Measurements from ENCODE around the gene RTN4RL2. TPM values are rescaled to one million over a fixed set of nuclear protein-coding genes. Genes with fewer than 3 reads are reported as not detected.

RTN4RL2 gene
- total RNA-seq, 6 donors from 2014 or later = 1.1 to 4.1 (median 2.0) TPM; not detected in 1

- 9 to 19% methylated on average over 15 to 21 of the region's 27 CpGs for WGBS, 2 donors
- DNase-seq (peak in 1 of 2 donors; percentile 68), ATAC-seq (ENCODE audit: low FRiP score in 2 of 2) (peak; percentile 66 to 76)
- no peaks in the 10 kb centered on the region for H3K9me3 ChIP-seq
- H3K27me3 ChIP-seq = peaks cover 0 to 9% (median 0%) of the 10 kb centered on the region in 4 donors
- H3K36me3 ChIP-seq = no peaks in the 10 kb centered on the region
- peaks cover 17 to 30% (median 19%) of the 10 kb centered on the region in 4 donors for H3K4me1 ChIP-seq
- no peak for TF ChIP-seq EP300 (IDR thresholded peaks at IDR 0.05)
- TF ChIP-seq POLR2A (IDR thresholded peaks at IDR 0.05) = peak in 1 of 4 donors; percentile 32
- TF ChIP-seq, protein P1, sequence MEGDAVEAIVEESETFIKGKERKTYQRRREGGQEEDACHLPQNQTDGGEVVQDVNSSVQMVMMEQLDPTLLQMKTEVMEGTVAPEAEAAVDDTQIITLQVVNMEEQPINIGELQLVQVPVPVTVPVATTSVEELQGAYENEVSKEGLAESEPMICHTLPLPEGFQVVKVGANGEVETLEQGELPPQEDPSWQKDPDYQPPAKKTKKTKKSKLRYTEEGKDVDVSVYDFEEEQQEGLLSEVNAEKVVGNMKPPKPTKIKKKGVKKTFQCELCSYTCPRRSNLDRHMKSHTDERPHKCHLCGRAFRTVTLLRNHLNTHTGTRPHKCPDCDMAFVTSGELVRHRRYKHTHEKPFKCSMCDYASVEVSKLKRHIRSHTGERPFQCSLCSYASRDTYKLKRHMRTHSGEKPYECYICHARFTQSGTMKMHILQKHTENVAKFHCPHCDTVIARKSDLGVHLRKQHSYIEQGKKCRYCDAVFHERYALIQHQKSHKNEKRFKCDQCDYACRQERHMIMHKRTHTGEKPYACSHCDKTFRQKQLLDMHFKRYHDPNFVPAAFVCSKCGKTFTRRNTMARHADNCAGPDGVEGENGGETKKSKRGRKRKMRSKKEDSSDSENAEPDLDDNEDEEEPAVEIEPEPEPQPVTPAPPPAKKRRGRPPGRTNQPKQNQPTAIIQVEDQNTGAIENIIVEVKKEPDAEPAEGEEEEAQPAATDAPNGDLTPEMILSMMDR (IDR thresholded peaks at IDR 0.05) = peak; percentile 39 to 54 (median 46)
- peak overlapping the region; percentile 31 to 57 (median 48) for H3K4me3 ChIP-seq
- peak overlapping the region in 3 of 4 donors; percentile 0 to 67 (median 7) for H3K27ac ChIP-seq
Measured at GRCh38 chr11:57476757-57477506, 16.6 kb downstream of the RTN4RL2 start.

DNA sequence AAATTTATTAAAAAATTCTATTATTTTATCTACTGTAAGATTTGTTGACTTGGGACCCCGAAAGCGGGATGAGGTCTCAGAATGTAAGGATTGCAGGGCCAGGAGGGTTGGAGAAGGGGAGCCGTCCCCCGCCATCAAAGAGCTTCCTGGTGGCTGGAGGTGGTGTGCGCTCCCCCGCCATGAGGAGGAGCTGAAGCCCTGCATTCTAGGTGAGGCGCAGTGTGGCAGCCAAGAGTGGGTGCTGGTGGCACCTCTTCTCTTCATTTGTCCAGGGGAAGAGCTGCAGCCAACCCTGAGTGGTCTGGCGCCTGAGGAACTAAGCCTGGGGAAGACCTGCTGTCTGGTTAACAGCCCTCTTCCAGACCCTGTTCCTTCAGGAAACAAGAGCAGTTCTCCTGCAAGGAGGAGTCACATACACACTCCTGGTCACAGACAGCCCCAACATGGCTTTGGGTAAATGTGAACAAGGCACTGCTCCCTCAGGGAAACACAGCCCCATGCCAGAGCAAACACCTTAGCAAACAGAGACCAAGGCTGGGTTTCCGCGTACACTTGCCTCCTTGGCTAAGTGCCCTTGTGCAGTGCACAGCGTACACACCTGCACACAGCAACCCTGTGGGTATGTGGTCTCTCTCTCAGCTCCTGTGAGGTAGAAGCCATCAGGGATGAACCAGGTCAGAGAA lies 17.3 kb downstream of the RTN4RL2 start:
- ATAC-seq (ENCODE audit: low FRiP score in 2 of 2) (peak; percentile 7 to 34), DNase-seq (peak in 1 of 2 donors; percentile 58)
- H3K9me3 ChIP-seq = no peaks in the 10 kb centered on the region
- H3K36me3 ChIP-seq = no peaks in the 10 kb centered on the region
- 59 to 63% methylated on average over 11 of the region's 11 CpGs for WGBS, 2 donors
- peaks cover 0 to 15% (median 6%) of the 10 kb centered on the region in 4 donors for H3K27me3 ChIP-seq
- peak overlapping the region in 1 of 4 donors; percentile 40 for H3K27ac ChIP-seq
- no peak for TF ChIP-seq EP300 (IDR thresholded peaks at IDR 0.05)
- peaks cover 23 to 36% (median 25%) of the 10 kb centered on the region in 4 donors for H3K4me1 ChIP-seq
- no peak overlapping the region for H3K4me3 ChIP-seq

DNA sequence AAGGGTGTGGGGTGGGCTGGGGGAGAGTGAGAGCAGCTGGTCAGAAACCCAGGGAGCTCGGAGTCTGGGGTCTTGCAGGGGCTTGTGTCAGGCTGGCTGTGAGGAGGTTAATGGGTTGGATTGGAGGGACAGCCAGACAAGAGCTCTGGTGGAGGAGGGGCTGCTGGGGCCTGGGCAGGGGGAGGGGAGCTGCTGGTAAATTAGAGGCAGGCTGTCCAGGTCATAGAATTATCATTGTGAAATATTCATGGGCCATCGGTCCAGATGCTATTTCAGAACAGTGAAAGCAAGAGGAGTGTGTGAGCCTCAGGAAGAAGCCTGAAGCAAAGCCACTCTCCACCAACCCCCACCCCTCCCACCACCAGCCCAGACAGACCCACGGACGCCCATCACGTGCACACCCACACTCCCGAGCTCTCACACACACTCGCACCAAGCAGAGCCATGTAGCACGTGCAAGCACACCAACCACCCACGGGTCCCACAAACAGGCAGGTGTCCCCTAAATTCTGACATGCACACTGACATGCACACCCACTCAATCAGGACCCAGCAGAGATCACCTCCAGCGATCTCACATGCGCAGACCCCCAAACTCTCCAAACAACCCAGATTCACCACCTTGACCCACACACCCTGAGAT lies 18.8 kb downstream of the RTN4RL2 start:
- WGBS, 2 donors = 58 to 66% methylated on average over 10 to 11 of the region's 11 CpGs
- no peak for TF ChIP-seq POLR2AphosphoS5 (IDR thresholded peaks at IDR 0.05)
- no peak for TF ChIP-seq EP300 (IDR thresholded peaks at IDR 0.05)
- TF ChIP-seq POLR2A (IDR thresholded peaks at IDR 0.05) = no peak
- TF ChIP-seq, protein P1 (IDR thresholded peaks at IDR 0.05) = no peak
- Histone ChIP-seq H3K9me3 (no peaks in the 10 kb centered on the region), H3K27ac (no peak overlapping the region), H3K36me3 (peaks cover 0 to 4% (median 0%) of the 10 kb centered on the region in 4 donors), H3K4me1 (peaks cover 34 to 39% (median 35%) of the 10 kb centered on the region in 4 donors), H3K4me3 (no peak overlapping the region), H3K27me3 (peaks cover 0 to 18% (median 12%) of the 10 kb centered on the region in 4 donors)
- ATAC-seq (ENCODE audit: low FRiP score in 2 of 2) (no peak), DNase-seq (no peak)

- no peak for DNase-seq
- WGBS, 2 donors = 34 to 41% methylated on average over 4 of the region's 4 CpGs
Measured at GRCh38 chr11:57479911-57480310, 19.6 kb downstream of the RTN4RL2 start.

More at GRCh38 chr11:57479911-57480310, 19.6 kb downstream of the RTN4RL2 start:
- ATAC-seq (ENCODE audit: low FRiP score in 2 of 2) = no peak
- peaks cover 0 to 13% (median 11%) of the 10 kb centered on the region in 4 donors for H3K27me3 ChIP-seq
- no peak overlapping the region for H3K27ac ChIP-seq
- H3K36me3 ChIP-seq = peaks cover 0 to 11% (median 2%) of the 10 kb centered on the region in 4 donors
- peaks cover 34 to 38% (median 35%) of the 10 kb centered on the region in 4 donors for H3K4me1 ChIP-seq
- TF ChIP-seq POLR2AphosphoS5 (IDR thresholded peaks at IDR 0.05) = no peak
- TF ChIP-seq POLR2A (IDR thresholded peaks at IDR 0.05) = no peak
- TF ChIP-seq, protein P1 (IDR thresholded peaks at IDR 0.05) = no peak
- no peak for TF ChIP-seq EP300 (IDR thresholded peaks at IDR 0.05)
- no peak overlapping the region for H3K4me3 ChIP-seq
- no peaks in the 10 kb centered on the region for H3K9me3 ChIP-seq

Measured in upper lobe of left lung (tissue), 6 donors.